Peyer's patch (tissue), 4 donors: ENCODE measurements around the gene NOP10.

ENCODE experiments used
- POLR2A ChIP-seq, 2 donors: fragments of 450-650 bp; IDR thresholded peaks; one replicate each; pipeline ENCODE4 v1.5.1; 2017; ENCODE audit warnings: antibody characterized with exemption in 2 of 2, mild to moderate bottlenecking in 2 of 2, moderate library complexity in 2 of 2
- TF ChIP-seq, protein P1 (sequence below), 6 experiments: fragments of 450-650 bp in 4 of 6; fragments of 200-600 bp in 2 of 6; sonication (generic) in 1 of 6; IDR thresholded peaks; one replicate each; pipeline ENCODE4 v1.5.1; 2017 to 2019; ENCODE audit warnings: antibody characterized with exemption in 6 of 6, mild to moderate bottlenecking in 3 of 6, moderate library complexity in 1 of 6

- TF ChIP-seq POLR2A (IDR thresholded peaks at IDR 0.05): no peak
- TF ChIP-seq, protein P1, sequence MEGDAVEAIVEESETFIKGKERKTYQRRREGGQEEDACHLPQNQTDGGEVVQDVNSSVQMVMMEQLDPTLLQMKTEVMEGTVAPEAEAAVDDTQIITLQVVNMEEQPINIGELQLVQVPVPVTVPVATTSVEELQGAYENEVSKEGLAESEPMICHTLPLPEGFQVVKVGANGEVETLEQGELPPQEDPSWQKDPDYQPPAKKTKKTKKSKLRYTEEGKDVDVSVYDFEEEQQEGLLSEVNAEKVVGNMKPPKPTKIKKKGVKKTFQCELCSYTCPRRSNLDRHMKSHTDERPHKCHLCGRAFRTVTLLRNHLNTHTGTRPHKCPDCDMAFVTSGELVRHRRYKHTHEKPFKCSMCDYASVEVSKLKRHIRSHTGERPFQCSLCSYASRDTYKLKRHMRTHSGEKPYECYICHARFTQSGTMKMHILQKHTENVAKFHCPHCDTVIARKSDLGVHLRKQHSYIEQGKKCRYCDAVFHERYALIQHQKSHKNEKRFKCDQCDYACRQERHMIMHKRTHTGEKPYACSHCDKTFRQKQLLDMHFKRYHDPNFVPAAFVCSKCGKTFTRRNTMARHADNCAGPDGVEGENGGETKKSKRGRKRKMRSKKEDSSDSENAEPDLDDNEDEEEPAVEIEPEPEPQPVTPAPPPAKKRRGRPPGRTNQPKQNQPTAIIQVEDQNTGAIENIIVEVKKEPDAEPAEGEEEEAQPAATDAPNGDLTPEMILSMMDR (IDR thresholded peaks at IDR 0.05): no peak
These were observed 8.3 kb downstream of the NOP10 start for GRCh38 chr15:34334672-34335071.
